Measurements from ENCODE around the gene SFT2D2.

Gene SFT2D2

DNA sequence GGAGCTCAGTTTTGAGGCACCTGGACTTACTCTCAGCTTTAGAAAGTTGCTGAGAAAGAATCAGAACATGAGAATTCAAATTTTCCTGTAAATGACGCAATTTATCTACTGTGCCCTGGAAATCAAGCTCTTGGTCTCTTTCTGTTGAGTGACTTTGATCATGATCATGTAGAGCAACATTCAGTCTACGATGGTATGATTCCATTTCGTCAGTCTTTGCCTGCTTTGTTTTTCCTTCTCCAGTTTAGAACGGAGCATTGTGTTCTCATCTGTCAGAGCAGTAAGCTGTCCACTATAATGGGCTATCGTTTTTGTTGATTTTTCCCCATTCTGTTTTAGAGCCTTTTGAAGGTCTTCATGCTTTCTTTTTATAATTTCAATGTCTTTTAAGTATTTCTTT is 20.7 kb downstream of the SFT2D2 start:
- H2BK15ac ChIP-seq (replicated peaks; ENCODE audit: low read depth), result no peak overlapping the region
- no peak overlapping the region for H3K4me2 ChIP-seq (ENCODE audit: low read length)
- H3K4ac ChIP-seq (ENCODE audit: low read depth, low read length), result no peak overlapping the region
- H3K56ac ChIP-seq (ENCODE audit: low read length), result no peak overlapping the region
- no peak overlapping the region for H3K27ac ChIP-seq (ENCODE audit: low read depth, low read length)
- no CpG with 5 or more reads among the region's 5 CpGs for WGBS (ENCODE audit: extremely low coverage, insufficient coverage, low lambda C conversion rate)
- no peaks in the 10 kb centered on the region for H3K27me3 ChIP-seq (ENCODE audit: insufficient read depth, low read length, poor library complexity)
- H3K9ac ChIP-seq (ENCODE audit: low read length), result no peak overlapping the region
- H4K8ac ChIP-seq (ENCODE audit: low read depth, low read length), result no peak overlapping the region
- H2BK5ac ChIP-seq (ENCODE audit: low read length), result no peak overlapping the region
- H4K5ac ChIP-seq (ENCODE audit: low read length), result no peak overlapping the region
- no peak overlapping the region for H3K23ac ChIP-seq (ENCODE audit: low read length)
- DNase-seq, result no peak
- H3K4me3 ChIP-seq (ENCODE audit: low read length), result no peak overlapping the region
- H3K18ac ChIP-seq (ENCODE audit: low read length), result no peak overlapping the region
- H3K79me2 ChIP-seq (ENCODE audit: control insufficient read depth, insufficient read depth, low read length), result no peaks in the 10 kb centered on the region
- H3K4me1 ChIP-seq (ENCODE audit: control insufficient read depth, low read depth, low read length), result no peaks in the 10 kb centered on the region
- no peak overlapping the region for H2BK120ac ChIP-seq (ENCODE audit: low read depth, low read length)
- H3K36me3 ChIP-seq (ENCODE audit: control insufficient read depth, insufficient read depth, low read length), result peaks cover 12% of the 10 kb centered on the region
- no peaks in the 10 kb centered on the region for H3K79me1 ChIP-seq (ENCODE audit: low read length)
- H2AK5ac ChIP-seq (ENCODE audit: low read length), result no peak overlapping the region

DNA sequence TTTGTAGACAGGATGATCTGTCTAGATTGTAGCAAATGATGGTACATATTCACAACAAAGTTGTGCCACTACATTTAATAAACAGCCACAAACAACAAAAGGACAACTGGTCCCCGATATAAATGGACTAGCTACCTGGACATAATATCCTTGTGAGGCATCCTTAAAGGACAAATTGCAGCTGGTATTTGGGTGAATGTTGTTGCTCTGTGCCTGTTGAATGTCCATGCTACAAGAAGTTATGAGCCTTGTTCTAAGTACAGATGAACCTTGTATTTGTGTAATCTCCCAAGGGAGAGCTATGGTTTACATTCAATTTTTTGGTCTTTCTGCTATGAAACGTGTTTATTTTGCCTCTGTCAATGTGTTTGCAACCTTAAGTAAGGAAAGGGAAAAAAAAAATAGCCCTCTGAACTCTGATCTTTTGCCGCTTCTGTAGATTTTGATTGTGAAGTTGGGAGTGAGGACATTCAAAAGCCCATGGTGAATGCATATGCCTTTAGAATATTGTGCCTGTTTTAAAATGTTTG is 26.5 kb downstream of the SFT2D2 start:
- H2BK15ac ChIP-seq (replicated peaks; ENCODE audit: low read depth), result no peak overlapping the region
- H4K8ac ChIP-seq (ENCODE audit: low read depth, low read length), result no peak overlapping the region

DNA sequence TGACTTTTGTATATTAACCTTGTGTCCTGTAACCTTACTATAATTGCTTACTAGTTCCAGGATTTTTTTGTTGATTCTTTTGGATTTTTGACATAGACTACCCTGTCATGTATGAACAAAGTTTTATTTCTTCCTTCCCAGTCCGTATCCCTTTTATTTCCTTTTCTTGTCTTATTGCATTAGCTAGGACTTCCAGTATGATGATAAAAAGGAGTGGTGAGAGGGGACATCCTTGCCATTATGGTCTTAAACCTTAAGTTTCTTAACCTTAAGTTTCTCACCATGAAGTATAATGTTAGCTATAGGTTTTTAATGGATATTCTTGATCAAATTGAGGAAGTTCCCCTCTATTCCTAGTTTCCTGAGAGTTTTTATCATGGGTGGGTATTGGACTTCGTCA is 30.4 kb downstream of the SFT2D2 start:
- H3K4me3 ChIP-seq (ENCODE audit: low read length), result no peak overlapping the region
- H3K4ac ChIP-seq (ENCODE audit: low read depth, low read length), result no peak overlapping the region
- no peak overlapping the region for H3K18ac ChIP-seq (ENCODE audit: low read length)
- H3K23ac ChIP-seq (ENCODE audit: low read length), result no peak overlapping the region
- H3K56ac ChIP-seq (ENCODE audit: low read length), result no peak overlapping the region
- no peak overlapping the region for H3K4me2 ChIP-seq (ENCODE audit: low read length)
- no peak overlapping the region for H2BK15ac ChIP-seq (replicated peaks; ENCODE audit: low read depth)
- no peak for DNase-seq
- H2BK5ac ChIP-seq (ENCODE audit: low read length), result no peak overlapping the region
- H3K4me1 ChIP-seq (ENCODE audit: control insufficient read depth, low read depth, low read length), result no peaks in the 10 kb centered on the region
- H4K5ac ChIP-seq (ENCODE audit: low read length), result no peak overlapping the region
- no peak overlapping the region for H3K27ac ChIP-seq (ENCODE audit: low read depth, low read length)
- H3K27me3 ChIP-seq (ENCODE audit: insufficient read depth, low read length, poor library complexity), result no peaks in the 10 kb centered on the region
- no peak overlapping the region for H4K8ac ChIP-seq (ENCODE audit: low read depth, low read length)
- peaks cover 1% of the 10 kb centered on the region for H3K36me3 ChIP-seq (ENCODE audit: control insufficient read depth, insufficient read depth, low read length)
- WGBS (ENCODE audit: extremely low coverage, insufficient coverage, low lambda C conversion rate), result no CpG with 5 or more reads among the region's 2 CpGs
- no peak overlapping the region for H2AK5ac ChIP-seq (ENCODE audit: low read length)
- H3K79me2 ChIP-seq (ENCODE audit: control insufficient read depth, insufficient read depth, low read length), result no peaks in the 10 kb centered on the region
- H3K9ac ChIP-seq (ENCODE audit: low read length), result no peak overlapping the region
- H3K79me1 ChIP-seq (ENCODE audit: low read length), result peaks cover 2% of the 10 kb centered on the region
- no peak overlapping the region for H2BK120ac ChIP-seq (ENCODE audit: low read depth, low read length)

More for the DNA sequence above, 26.5 kb downstream of the SFT2D2 start:
- H2AK5ac ChIP-seq (ENCODE audit: low read length), result no peak overlapping the region
- peaks cover 1% of the 10 kb centered on the region for H3K36me3 ChIP-seq (ENCODE audit: control insufficient read depth, insufficient read depth, low read length)
- H3K4me1 ChIP-seq (ENCODE audit: control insufficient read depth, low read depth, low read length), result no peaks in the 10 kb centered on the region
- no CpG with 5 or more reads among the region's 3 CpGs for WGBS (ENCODE audit: extremely low coverage, insufficient coverage, low lambda C conversion rate)
- H3K56ac ChIP-seq (ENCODE audit: low read length), result no peak overlapping the region
- H3K23ac ChIP-seq (ENCODE audit: low read length), result no peak overlapping the region
- no peak overlapping the region for H2BK120ac ChIP-seq (ENCODE audit: low read depth, low read length)
- H3K4me3 ChIP-seq (ENCODE audit: low read length), result no peak overlapping the region
- H3K79me1 ChIP-seq (ENCODE audit: low read length), result peaks cover 2% of the 10 kb centered on the region
- no peak overlapping the region for H3K4ac ChIP-seq (ENCODE audit: low read depth, low read length)
- H3K79me2 ChIP-seq (ENCODE audit: control insufficient read depth, insufficient read depth, low read length), result no peaks in the 10 kb centered on the region
- no peaks in the 10 kb centered on the region for H3K27me3 ChIP-seq (ENCODE audit: insufficient read depth, low read length, poor library complexity)
- H3K27ac ChIP-seq (ENCODE audit: low read depth, low read length), result no peak overlapping the region
- DNase-seq, result no peak
- no peak overlapping the region for H3K18ac ChIP-seq (ENCODE audit: low read length)
- H4K5ac ChIP-seq (ENCODE audit: low read length), result no peak overlapping the region
- no peak overlapping the region for H3K9ac ChIP-seq (ENCODE audit: low read length)
- H2BK5ac ChIP-seq (ENCODE audit: low read length), result no peak overlapping the region
- no peak overlapping the region for H3K4me2 ChIP-seq (ENCODE audit: low read length)

DNA sequence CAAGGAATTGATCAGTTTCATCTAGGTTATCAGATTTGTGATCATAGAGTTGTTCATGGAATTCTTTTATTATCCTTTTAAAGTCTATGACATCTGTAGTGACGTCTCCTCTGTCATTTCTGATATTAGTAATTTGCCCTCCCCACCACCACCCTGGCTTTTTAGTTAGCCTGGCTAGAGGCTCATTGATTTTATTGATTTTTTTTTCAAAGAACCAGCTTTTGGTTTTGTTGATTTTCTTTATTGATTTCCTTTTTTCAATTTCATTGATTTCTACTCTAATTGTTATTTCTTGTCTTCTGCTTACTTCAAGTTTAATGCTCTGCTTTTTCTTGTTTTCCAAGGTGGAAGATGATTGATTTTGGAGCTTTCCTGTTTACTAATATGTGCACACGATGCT is 31.6 kb downstream of the SFT2D2 start:
- H3K56ac ChIP-seq (ENCODE audit: low read length), result no peak overlapping the region
- no peaks in the 10 kb centered on the region for H3K79me1 ChIP-seq (ENCODE audit: low read length)
- no peaks in the 10 kb centered on the region for H3K79me2 ChIP-seq (ENCODE audit: control insufficient read depth, insufficient read depth, low read length)
- H3K18ac ChIP-seq (ENCODE audit: low read length), result no peak overlapping the region
- no peak overlapping the region for H4K8ac ChIP-seq (ENCODE audit: low read depth, low read length)
- H3K23ac ChIP-seq (ENCODE audit: low read length), result no peak overlapping the region
- H3K4me2 ChIP-seq (ENCODE audit: low read length), result no peak overlapping the region
- no peaks in the 10 kb centered on the region for H3K4me1 ChIP-seq (ENCODE audit: control insufficient read depth, low read depth, low read length)
- no peaks in the 10 kb centered on the region for H3K27me3 ChIP-seq (ENCODE audit: insufficient read depth, low read length, poor library complexity)
- H2BK120ac ChIP-seq (ENCODE audit: low read depth, low read length), result no peak overlapping the region
- H3K9ac ChIP-seq (ENCODE audit: low read length), result no peak overlapping the region
- no peak overlapping the region for H2BK5ac ChIP-seq (ENCODE audit: low read length)
- no peaks in the 10 kb centered on the region for H3K36me3 ChIP-seq (ENCODE audit: control insufficient read depth, insufficient read depth, low read length)
- no peak overlapping the region for H3K4ac ChIP-seq (ENCODE audit: low read depth, low read length)
- H3K27ac ChIP-seq (ENCODE audit: low read depth, low read length), result no peak overlapping the region
- no peak overlapping the region for H4K5ac ChIP-seq (ENCODE audit: low read length)
- DNase-seq, result no peak
- H3K4me3 ChIP-seq (ENCODE audit: low read length), result no peak overlapping the region
- no peak overlapping the region for H2AK5ac ChIP-seq (ENCODE audit: low read length)
- no CpG with 5 or more reads among the region's 2 CpGs for WGBS (ENCODE audit: extremely low coverage, insufficient coverage, low lambda C conversion rate)
- H2BK15ac ChIP-seq (replicated peaks; ENCODE audit: low read depth), result no peak overlapping the region

DNA sequence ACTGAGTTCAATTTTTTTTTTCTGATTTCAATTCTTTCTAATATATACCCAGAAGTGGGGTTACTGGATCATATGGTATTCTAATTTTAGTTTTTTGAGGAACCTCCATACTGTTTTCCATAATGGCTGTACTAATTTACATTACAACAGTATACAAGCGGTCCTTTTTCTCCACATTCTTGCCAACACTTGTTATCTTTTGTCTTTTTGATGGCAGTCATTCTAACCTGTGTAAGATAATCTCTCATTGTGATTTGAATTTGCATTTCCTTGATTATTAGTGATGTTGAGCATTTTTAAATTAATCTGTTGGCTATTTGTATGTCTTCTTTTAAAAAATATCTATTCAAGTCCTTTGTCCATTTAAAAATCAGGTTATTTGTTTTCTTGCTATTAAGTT is 33.8 kb downstream of the SFT2D2 start:
- Histone ChIP-seq H2BK120ac (ENCODE audit: low read depth, low read length) (no peak overlapping the region), H3K18ac (ENCODE audit: low read length) (no peak overlapping the region), H3K4ac (ENCODE audit: low read depth, low read length) (no peak overlapping the region), H3K27me3 (ENCODE audit: insufficient read depth, low read length, poor library complexity) (no peaks in the 10 kb centered on the region), H2BK15ac (replicated peaks; ENCODE audit: low read depth) (no peak overlapping the region), H3K27ac (ENCODE audit: low read depth, low read length) (no peak overlapping the region), H3K4me2 (ENCODE audit: low read length) (no peak overlapping the region), H3K79me2 (ENCODE audit: control insufficient read depth, insufficient read depth, low read length) (no peaks in the 10 kb centered on the region), H3K4me1 (ENCODE audit: control insufficient read depth, low read depth, low read length) (no peaks in the 10 kb centered on the region), H2BK5ac (ENCODE audit: low read length) (no peak overlapping the region), H4K5ac (ENCODE audit: low read length) (no peak overlapping the region), H3K36me3 (ENCODE audit: control insufficient read depth, insufficient read depth, low read length) (no peaks in the 10 kb centered on the region), H3K4me3 (ENCODE audit: low read length) (no peak overlapping the region), H4K8ac (ENCODE audit: low read depth, low read length) (no peak overlapping the region), H2AK5ac (ENCODE audit: low read length) (no peak overlapping the region), H3K79me1 (ENCODE audit: low read length) (no peaks in the 10 kb centered on the region), H3K56ac (ENCODE audit: low read length) (no peak overlapping the region), H3K9ac (ENCODE audit: low read length) (no peak overlapping the region), H3K23ac (ENCODE audit: low read length) (no peak overlapping the region)
- no CpG with 5 or more reads among the region's 1 CpG for WGBS (ENCODE audit: extremely low coverage, insufficient coverage, low lambda C conversion rate)
- DNase-seq, result no peak

DNA sequence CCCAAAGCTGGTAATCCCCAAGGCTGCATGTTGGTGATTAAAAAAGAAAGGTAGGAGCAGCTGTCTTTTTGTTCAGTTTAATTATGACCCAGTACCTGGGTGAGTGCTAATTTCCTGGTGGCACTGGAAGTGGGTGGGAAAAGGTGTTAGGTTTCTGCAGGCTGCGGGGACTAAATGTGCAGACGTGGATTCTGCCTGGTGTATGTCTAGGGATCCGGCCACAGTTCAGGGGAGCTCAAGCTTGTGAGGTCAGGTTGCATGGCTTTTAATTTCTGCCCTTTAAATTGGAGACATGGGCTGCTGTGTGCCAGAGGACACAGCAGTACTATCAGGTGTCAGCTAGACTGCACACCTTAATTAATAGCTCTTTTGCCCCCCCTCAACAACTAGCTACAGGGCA is 34.6 kb downstream of the SFT2D2 start:
- Histone ChIP-seq H3K4me2 (ENCODE audit: low read length) (no peak overlapping the region), H2AK5ac (ENCODE audit: low read length) (no peak overlapping the region), H3K56ac (ENCODE audit: low read length) (no peak overlapping the region), H3K18ac (ENCODE audit: low read length) (no peak overlapping the region), H2BK120ac (ENCODE audit: low read depth, low read length) (no peak overlapping the region), H3K79me2 (ENCODE audit: control insufficient read depth, insufficient read depth, low read length) (no peaks in the 10 kb centered on the region), H4K8ac (ENCODE audit: low read depth, low read length) (no peak overlapping the region), H3K4me1 (ENCODE audit: control insufficient read depth, low read depth, low read length) (no peaks in the 10 kb centered on the region), H2BK15ac (replicated peaks; ENCODE audit: low read depth) (no peak overlapping the region), H2BK5ac (ENCODE audit: low read length) (no peak overlapping the region), H3K27ac (ENCODE audit: low read depth, low read length) (no peak overlapping the region), H3K4me3 (ENCODE audit: low read length) (no peak overlapping the region), H4K5ac (ENCODE audit: low read length) (no peak overlapping the region), H3K79me1 (ENCODE audit: low read length) (no peaks in the 10 kb centered on the region), H3K27me3 (ENCODE audit: insufficient read depth, low read length, poor library complexity) (no peaks in the 10 kb centered on the region), H3K36me3 (ENCODE audit: control insufficient read depth, insufficient read depth, low read length) (no peaks in the 10 kb centered on the region), H3K23ac (ENCODE audit: low read length) (no peak overlapping the region), H3K4ac (ENCODE audit: low read depth, low read length) (no peak overlapping the region), H3K9ac (ENCODE audit: low read length) (no peak overlapping the region)
- no peak for DNase-seq
- no CpG with 5 or more reads among the region's 3 CpGs for WGBS (ENCODE audit: extremely low coverage, insufficient coverage, low lambda C conversion rate)
